Rectal smooth muscle tissue (tissue), 1 donor: Measurements from ENCODE around the gene BIN1.
A peak's percentile ranks its signal among the peaks of the same experiment; 100 is the strongest.

Experiments used
- H3K27ac ChIP-seq: one replicate; pipeline ENCODE4 v1.7.0; 2013; ENCODE audit warnings: low read depth, low read length, inconsistent platforms
- H3K27me3 ChIP-seq: one replicate; pipeline ENCODE4 v1.7.0; 2013; ENCODE audit warnings: low read length; ENCODE audit not compliant: control insufficient read depth, insufficient read depth
- H3K36me3 ChIP-seq: one replicate; pipeline ENCODE4 v1.7.0; 2013; ENCODE audit warnings: low read length; ENCODE audit not compliant: control insufficient read depth, insufficient read depth
- H3K4me1 ChIP-seq: one replicate; pipeline ENCODE4 v1.7.0; 2013; ENCODE audit warnings: low read length; ENCODE audit not compliant: control insufficient read depth, insufficient read depth
- H3K4me3 ChIP-seq: one replicate; pipeline ENCODE4 v1.7.0; 2013; ENCODE audit warnings: low read length
- H3K9ac ChIP-seq: one replicate; pipeline ENCODE4 v1.7.0; 2013; ENCODE audit warnings: low read length

BIN1 gene

DNA sequence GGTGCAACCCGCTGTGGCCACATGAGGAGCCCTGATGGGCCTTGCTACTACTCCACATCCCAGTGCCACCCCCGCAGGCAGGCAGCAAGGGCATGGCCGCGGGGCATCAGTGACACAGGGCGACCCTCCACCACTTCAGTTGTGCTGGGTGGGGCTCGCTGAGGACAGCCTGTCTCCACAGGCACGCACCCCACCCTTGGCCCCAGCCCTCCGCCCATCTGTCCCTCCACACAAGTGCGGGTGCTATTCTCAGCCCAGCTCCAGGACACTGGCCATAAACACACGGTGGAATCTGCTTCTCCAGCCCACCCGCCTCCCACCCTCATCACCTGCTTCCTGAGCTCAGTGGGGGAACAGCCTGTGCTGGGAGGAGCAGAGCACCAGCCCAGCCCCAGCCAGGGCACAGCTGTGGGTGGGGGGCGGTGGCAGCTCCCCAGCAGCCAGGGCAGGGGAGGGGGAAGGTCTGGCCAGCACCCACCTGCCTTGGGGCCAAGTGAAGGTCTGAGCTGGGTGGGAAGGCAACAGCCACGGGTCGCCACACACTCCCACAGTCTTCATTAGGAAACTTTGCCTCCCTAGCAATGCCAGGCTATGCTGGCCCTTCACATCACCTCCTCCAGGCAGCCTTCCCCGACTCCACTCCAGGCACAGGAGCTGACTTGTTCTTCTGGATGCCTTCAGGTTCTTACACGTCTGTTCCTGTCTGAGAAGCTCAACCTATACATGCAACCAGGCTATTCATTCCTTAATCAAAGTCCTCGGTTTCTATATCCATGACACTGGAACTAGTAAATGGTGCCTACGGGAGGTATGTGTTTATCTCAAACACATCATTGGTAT is 16.5 kb downstream of the BIN1 start:
- no peak overlapping the region for H3K9ac ChIP-seq
- no peaks in the 10 kb centered on the region for H3K27me3 ChIP-seq
- no peak overlapping the region for H3K4me3 ChIP-seq
- no peak overlapping the region for H3K27ac ChIP-seq
- H3K36me3 ChIP-seq = no peaks in the 10 kb centered on the region
- no peaks in the 10 kb centered on the region for H3K4me1 ChIP-seq

DNA sequence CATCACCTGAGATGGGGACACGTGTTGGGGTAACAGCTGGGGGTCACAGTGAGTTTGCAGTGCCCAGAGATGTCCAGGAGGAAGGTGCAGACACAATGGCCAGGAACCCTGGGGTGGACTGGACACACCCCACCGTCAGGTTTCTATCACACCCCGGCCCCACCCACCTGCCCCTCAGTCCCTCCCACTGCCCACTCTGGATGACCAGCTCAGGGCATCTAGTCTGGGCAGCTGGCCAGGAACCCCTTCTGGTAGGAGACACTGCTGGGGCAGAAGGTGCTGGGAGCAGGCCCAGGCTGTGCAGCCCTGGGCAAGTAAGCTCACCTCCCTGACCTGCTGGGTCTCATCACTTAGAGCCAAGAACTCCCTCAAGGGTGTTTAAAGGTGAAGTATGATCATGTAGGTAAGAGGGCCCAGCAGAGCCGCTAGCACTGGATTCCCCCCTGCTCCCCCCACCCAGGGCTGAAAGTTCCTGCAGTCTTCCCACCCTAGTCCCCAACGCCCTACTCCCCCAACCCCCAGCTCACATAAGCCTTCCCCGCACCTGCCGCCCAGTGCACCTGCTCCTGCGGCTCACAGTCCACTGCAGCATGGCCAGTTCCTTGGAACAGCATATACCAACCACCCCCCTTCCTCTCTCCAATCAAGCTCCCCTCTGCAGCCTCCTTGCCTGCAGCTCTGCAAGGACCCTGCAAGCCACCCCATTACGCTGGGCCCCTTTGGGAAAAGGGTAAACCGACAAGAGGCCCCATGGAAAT is 17.3 kb downstream of the BIN1 start:
- Histone ChIP-seq H3K4me1 (no peaks in the 10 kb centered on the region), H3K4me3 (no peak overlapping the region), H3K36me3 (no peaks in the 10 kb centered on the region), H3K27me3 (no peaks in the 10 kb centered on the region), H3K27ac (no peak overlapping the region), H3K9ac (no peak overlapping the region)

DNA sequence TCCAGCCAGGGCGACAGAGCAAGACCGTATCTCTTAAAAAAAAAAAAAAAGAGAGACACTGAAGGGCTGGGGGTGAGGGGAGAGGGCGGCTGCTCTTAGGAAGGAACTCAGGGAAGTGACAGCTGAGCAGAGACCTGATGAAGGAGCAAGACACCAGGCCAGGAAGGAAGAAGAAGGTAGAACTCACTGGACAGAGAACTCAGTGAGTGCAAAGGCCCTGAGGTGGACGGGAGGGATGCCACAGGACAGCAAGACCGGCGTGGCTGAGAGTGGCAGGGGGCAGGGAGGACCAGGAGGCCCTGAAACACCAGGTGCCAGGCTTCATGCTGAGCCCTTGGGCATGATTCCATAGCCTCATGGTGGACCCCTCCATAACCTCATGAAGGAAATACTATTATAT is 18.2 kb downstream of the BIN1 start:
- no peak overlapping the region for H3K27ac ChIP-seq
- H3K9ac ChIP-seq = no peak overlapping the region
- H3K4me3 ChIP-seq = no peak overlapping the region
- H3K27me3 ChIP-seq = no peaks in the 10 kb centered on the region
- no peaks in the 10 kb centered on the region for H3K4me1 ChIP-seq
- H3K36me3 ChIP-seq = no peaks in the 10 kb centered on the region

DNA sequence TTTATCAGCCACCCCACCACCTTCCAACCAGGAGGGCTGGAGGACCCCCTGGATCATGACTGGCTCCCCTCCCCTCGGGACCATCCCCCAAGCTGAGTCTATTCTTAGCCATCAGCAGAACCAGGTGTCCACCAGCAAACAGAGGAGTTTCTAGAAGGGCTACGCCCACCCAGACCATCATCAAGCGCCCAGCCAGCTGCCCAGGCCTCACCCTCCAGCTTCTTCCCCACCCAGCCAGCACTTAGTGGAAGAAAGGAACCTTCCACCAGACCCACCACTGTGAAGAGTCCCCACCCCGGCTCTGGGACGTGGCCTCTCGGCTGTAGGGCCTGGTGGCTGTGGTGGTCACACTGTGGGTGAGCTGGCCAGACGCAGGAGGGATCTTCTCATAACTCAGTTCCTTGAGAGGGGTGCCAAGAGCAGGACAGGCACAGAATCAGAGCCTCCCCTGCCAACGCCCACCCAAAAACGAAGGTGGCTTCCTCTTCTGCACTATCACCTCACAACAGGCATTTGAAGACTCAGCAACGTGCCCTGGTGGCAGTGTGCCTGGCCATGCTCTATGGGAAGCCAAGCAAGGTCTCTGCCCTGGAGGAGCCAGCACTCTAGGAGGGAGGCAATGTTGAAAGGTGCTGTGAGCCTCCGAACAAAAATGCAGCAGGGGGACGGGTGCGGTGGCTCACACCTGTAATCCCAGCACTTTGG is 19.0 kb downstream of the BIN1 start:
- Histone ChIP-seq H3K27me3 (no peaks in the 10 kb centered on the region), H3K27ac (no peak overlapping the region), H3K4me3 (no peak overlapping the region), H3K9ac (no peak overlapping the region), H3K36me3 (no peaks in the 10 kb centered on the region), H3K4me1 (no peaks in the 10 kb centered on the region)

DNA sequence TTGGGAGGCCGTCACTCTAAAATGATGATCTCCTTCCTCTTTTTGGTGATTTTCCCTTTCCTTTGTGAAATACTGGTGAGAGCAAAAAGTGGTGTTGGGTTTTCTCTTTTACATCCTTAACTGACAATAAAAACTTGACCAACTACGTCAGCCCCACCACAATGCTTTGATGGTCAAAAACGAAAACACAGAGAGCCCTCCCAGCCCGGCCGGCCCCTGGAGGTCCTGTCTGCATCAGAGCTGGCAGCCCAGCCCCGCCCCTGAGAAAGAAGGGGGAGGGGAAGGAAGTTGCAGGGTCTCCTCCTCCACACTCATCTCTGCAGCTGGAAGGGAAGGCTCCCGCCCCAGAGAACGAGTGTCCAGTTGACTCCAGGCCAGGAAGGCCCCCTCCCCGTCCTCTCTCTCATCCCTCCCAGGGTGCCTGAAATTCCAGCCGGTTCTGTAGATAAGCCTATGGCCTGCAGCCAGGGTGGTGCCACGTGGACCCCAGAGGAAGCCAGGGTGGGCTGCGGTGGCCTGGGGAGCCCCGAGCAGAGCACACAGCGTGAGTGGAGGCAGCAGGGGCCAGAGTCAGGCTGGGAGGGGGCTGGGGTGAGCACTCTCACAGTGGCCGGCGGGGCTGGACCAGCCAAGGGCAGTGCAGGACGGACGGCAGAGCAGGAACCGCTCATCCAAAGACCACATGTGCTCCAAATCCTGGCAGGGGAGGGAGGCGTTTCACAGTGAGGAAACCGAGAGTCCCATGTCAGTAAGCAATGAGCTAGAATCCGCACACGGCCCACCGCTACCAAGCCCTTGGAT is 19.8 kb downstream of the BIN1 start:
- no peak overlapping the region for H3K9ac ChIP-seq
- peak overlapping the region; percentile 35 for H3K27ac ChIP-seq
- no peaks in the 10 kb centered on the region for H3K4me1 ChIP-seq
- no peaks in the 10 kb centered on the region for H3K36me3 ChIP-seq
- H3K27me3 ChIP-seq = no peaks in the 10 kb centered on the region
- no peak overlapping the region for H3K4me3 ChIP-seq

DNA sequence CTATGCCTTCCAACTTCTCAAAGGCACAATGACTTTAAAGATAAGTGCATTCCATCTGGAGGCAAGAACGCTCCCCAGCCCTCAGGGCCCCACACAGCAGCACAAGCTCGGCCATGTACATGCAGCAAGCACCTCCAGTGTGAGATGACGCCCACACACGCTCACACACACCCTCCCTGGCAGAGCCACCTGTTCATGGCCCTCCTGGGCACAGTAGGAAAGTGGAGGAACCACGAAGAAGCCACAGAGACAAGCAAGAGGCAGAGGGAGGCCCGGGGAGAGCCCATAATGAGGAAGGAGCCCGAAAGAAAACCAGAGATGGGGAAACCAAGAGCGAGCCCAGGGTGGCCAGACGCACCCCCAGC is 21.7 kb downstream of the BIN1 start:
- no peaks in the 10 kb centered on the region for H3K4me1 ChIP-seq
- H3K4me3 ChIP-seq = no peak overlapping the region

DNA sequence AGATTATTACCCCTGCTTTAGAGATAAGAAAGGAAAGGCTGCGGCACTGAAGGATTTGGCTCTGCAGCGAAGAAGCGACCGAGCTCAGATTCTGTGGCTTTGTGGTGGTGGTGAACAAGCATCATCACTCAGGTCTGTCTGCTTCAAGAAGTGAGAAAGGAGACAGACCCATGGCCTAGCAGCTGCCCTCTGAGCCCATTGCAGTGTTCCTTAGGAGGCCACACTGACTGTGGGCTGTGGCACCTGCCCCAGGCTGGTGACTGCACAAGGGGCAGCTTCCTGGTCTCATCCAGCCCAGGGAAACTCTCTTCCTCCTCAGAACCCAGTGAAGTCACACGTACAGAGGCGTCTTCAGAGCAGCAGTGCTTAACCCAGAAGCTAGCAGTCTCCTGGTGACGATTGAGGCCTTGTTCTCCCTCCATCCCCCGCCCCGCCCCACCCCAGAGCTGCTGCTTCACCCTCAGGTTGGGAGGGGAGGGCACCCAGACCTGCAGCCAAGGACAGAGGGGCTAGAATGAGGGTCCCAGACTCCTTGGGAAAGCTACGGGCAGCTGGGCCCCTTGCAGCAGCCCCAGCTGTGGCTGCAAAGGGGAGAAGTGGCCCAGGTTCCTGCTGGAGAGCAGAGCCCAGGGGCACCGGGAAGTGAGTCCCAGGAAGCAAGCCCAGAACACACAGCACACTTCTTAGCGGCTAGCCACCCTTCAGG is 22.2 kb downstream of the BIN1 start:
- H3K4me1 ChIP-seq = no peaks in the 10 kb centered on the region
- H3K36me3 ChIP-seq = no peaks in the 10 kb centered on the region
- H3K4me3 ChIP-seq = no peak overlapping the region
- H3K9ac ChIP-seq = no peak overlapping the region
- H3K27me3 ChIP-seq = no peaks in the 10 kb centered on the region
- peak overlapping the region; percentile 28 for H3K27ac ChIP-seq

More for the DNA sequence above, 21.7 kb downstream of the BIN1 start:
- Histone ChIP-seq H3K36me3 (no peaks in the 10 kb centered on the region), H3K27me3 (no peaks in the 10 kb centered on the region), H3K9ac (no peak overlapping the region), H3K27ac (no peak overlapping the region)

DNA sequence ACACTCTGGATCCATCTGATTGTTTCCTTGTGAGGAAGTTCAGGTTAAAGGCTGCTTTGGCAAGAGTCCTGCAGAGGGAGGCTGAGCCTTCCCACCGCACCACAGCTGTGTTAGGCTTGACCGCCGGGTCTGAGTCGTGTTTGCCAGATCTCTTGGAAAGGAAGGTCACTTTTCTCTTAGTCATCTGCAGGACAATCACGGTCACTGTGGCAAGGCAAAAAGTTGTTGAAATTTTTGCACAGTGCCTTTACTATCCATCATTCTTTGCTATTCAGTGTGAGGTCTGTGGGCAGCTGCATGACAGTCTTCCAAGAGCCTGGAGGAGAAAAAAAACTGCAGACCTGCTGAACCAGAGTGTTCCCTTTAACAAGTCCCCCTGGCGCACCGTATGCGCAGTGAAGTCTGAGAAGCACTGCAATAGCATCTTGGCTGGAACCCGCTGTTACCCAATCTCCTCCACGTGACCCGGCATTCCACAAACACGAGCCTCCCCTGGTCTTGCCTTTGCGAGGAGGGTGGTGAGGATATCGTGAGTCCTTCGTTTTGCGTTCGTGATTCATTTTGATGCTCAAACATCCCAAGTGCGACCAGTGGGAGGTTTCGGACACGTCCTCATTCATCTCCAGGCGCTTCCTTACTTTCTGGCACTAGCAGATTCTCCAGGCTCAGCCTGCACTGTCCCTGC is 23.0 kb downstream of the BIN1 start:
- Histone ChIP-seq H3K4me1 (no peaks in the 10 kb centered on the region), H3K4me3 (no peak overlapping the region)

DNA sequence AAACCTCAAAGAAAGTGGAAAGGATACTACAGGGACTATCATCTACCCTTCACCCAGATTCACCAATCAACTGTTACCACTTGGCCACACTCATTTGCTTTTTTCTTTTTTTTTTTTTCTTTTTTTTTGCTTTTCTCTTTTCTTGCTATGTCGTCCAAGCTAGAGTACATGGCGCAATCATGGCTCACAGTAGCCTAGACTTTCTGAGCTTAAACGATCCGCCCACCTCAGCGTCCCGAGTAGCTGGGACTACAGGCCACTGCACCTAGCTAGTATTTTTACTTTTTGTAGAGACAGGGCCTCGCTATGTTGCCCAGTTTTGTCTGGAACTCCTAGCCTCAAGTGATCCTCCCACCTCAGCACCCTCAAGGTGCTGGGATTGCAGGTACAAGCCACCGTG is 24.0 kb downstream of the BIN1 start:
- Histone ChIP-seq H3K9ac (no peak overlapping the region), H3K36me3 (no peaks in the 10 kb centered on the region), H3K4me3 (no peak overlapping the region), H3K27ac (no peak overlapping the region), H3K4me1 (no peaks in the 10 kb centered on the region), H3K27me3 (no peaks in the 10 kb centered on the region)

More for the DNA sequence above, 23.0 kb downstream of the BIN1 start:
- no peaks in the 10 kb centered on the region for H3K36me3 ChIP-seq
- no peaks in the 10 kb centered on the region for H3K27me3 ChIP-seq
- peak overlapping the region; percentile 28 for H3K27ac ChIP-seq
- no peak overlapping the region for H3K9ac ChIP-seq

DNA sequence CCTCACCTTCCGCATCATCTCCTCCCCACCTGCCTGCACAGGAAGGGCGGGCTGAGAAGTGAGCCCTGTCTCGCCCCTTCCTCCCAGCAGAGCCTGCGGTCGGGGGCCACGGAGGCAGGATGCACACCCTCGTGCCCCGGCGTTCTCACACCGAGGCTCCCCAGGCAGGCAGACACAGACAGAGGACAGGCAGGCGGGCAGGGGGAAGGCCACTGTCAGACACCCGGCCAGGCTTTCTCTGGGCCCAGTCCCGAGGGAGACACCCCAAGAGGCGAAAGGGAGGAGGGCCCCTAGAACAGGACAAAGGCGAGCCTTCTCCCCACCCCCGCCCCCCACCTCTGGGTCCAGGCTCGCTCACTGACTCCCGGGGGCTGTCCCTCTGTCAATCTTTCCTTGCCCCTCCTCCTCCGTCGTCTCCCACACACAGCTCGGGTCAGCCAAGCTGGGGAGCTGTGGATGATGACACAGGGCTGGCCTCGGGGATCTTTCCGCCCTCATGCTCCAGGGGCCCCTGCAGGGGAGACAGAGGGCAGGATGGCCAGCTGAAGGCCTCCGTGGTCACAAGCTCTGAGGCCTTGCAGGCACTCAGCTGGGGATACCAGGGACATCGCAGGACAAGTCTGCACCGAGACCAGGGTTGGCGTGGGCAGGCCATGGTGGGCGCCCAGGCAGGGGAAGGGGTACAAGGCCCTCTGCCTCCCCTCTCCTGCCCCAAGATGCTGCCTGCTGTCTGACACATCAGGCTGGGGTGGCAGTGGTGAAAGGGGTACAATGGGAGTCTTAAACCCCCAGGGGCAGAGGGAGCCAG is 24.9 kb downstream of the BIN1 start:
- H3K9ac ChIP-seq = no peak overlapping the region
- peak overlapping the region; percentile 29 for H3K4me3 ChIP-seq
- H3K27me3 ChIP-seq = no peaks in the 10 kb centered on the region
- H3K4me1 ChIP-seq = no peaks in the 10 kb centered on the region
- no peaks in the 10 kb centered on the region for H3K36me3 ChIP-seq
- no peak overlapping the region for H3K27ac ChIP-seq
